Measurements from ENCODE around the gene ARID5B.

ARID5B gene

GRCh38 chr10:61987537-61987936 is 86.0 kb downstream of the ARID5B start:
- H4K20me1 ChIP-seq (ENCODE audit: insufficient read depth), result no peaks in the 10 kb centered on the region
- no peaks in the 10 kb centered on the region for H3K79me2 ChIP-seq (ENCODE audit: insufficient read depth, low read depth)
- no peak overlapping the region for H3K4me3 ChIP-seq (IDR thresholded peaks at IDR 0.05; ENCODE audit: insufficient read depth, low read depth, low read length)
- peak overlapping the region; percentile 27 for H3K4me2 ChIP-seq
- peak overlapping the region; percentile 58; the same call in 1 of the 2 replicates for H3K27ac ChIP-seq
- TF ChIP-seq CTCF (conservative IDR thresholded peaks at IDR 0.05; ENCODE audit: low read depth, low read length), result no peak
- H3K9ac ChIP-seq, result no peak overlapping the region
- H3K27me3 ChIP-seq (ENCODE audit: insufficient read depth, low read depth), result no peaks in the 10 kb centered on the region
- H3K4me1 ChIP-seq (ENCODE audit: low read depth, poor library complexity, severe bottlenecking), result peaks cover 28% of the 10 kb centered on the region
- no peaks in the 10 kb centered on the region for H3K36me3 ChIP-seq (ENCODE audit: insufficient read depth)
- 0 out of 2 replicates have a peak overlapping the region, but pooled peaks have one; percentile 11 for H2AFZ ChIP-seq (ENCODE audit: low read depth)

- Histone ChIP-seq H3K4me2 (peak overlapping the region; percentile 27), H3K4me1 (ENCODE audit: low read depth, poor library complexity, severe bottlenecking) (peaks cover 28% of the 10 kb centered on the region), H3K36me3 (ENCODE audit: insufficient read depth) (no peaks in the 10 kb centered on the region), H3K27me3 (ENCODE audit: insufficient read depth, low read depth) (no peaks in the 10 kb centered on the region), H4K20me1 (ENCODE audit: insufficient read depth) (no peaks in the 10 kb centered on the region), H2AFZ (ENCODE audit: low read depth) (peak overlapping the region; percentile 11; the same call in 1 of the 2 replicates), H3K79me2 (ENCODE audit: insufficient read depth, low read depth) (no peaks in the 10 kb centered on the region), H3K27ac (peak overlapping the region; percentile 58), H3K4me3 (IDR thresholded peaks at IDR 0.05; ENCODE audit: insufficient read depth, low read depth, low read length) (no peak overlapping the region), H3K9ac (no peak overlapping the region)
- TF ChIP-seq CTCF (conservative IDR thresholded peaks at IDR 0.05; ENCODE audit: low read depth, low read length), result no peak
Observed at GRCh38 chr10:61987951-61988379, 86.5 kb downstream of the ARID5B start.

GRCh38 chr10:61989995-61990760 is 88.7 kb downstream of the ARID5B start:
- no peak overlapping the region for H2AFZ ChIP-seq (ENCODE audit: low read depth)
- no peak overlapping the region for H3K4me3 ChIP-seq (IDR thresholded peaks at IDR 0.05; ENCODE audit: insufficient read depth, low read depth, low read length)
- no peak overlapping the region for H3K9ac ChIP-seq
- no peak overlapping the region for H3K27ac ChIP-seq
- no peak for TF ChIP-seq CTCF (conservative IDR thresholded peaks at IDR 0.05; ENCODE audit: low read depth, low read length)
- H3K79me2 ChIP-seq (ENCODE audit: insufficient read depth, low read depth), result no peaks in the 10 kb centered on the region
- H3K27me3 ChIP-seq (ENCODE audit: insufficient read depth, low read depth), result no peaks in the 10 kb centered on the region
- no peaks in the 10 kb centered on the region for H4K20me1 ChIP-seq (ENCODE audit: insufficient read depth)
- no peak overlapping the region for H3K4me2 ChIP-seq
- H3K36me3 ChIP-seq (ENCODE audit: insufficient read depth), result no peaks in the 10 kb centered on the region
- H3K4me1 ChIP-seq (ENCODE audit: low read depth, poor library complexity, severe bottlenecking), result peaks cover 28% of the 10 kb centered on the region

GRCh38 chr10:61990761-61991135 is 89.2 kb downstream of the ARID5B start:
- peaks cover 28% of the 10 kb centered on the region for H3K4me1 ChIP-seq (ENCODE audit: low read depth, poor library complexity, severe bottlenecking)
- H3K79me2 ChIP-seq (ENCODE audit: insufficient read depth, low read depth), result no peaks in the 10 kb centered on the region
- no peak overlapping the region for H3K27ac ChIP-seq

More at GRCh38 chr10:61990761-61991135, 89.2 kb downstream of the ARID5B start:
- Histone ChIP-seq H3K36me3 (ENCODE audit: insufficient read depth) (no peaks in the 10 kb centered on the region), H3K4me3 (IDR thresholded peaks at IDR 0.05; ENCODE audit: insufficient read depth, low read depth, low read length) (no peak overlapping the region), H3K9ac (no peak overlapping the region), H2AFZ (ENCODE audit: low read depth) (no peak overlapping the region), H3K27me3 (ENCODE audit: insufficient read depth, low read depth) (no peaks in the 10 kb centered on the region), H4K20me1 (ENCODE audit: insufficient read depth) (no peaks in the 10 kb centered on the region), H3K4me2 (no peak overlapping the region)
- TF ChIP-seq CTCF (conservative IDR thresholded peaks at IDR 0.05; ENCODE audit: low read depth, low read length), result no peak
